ENCODE results near the gene NRTN.

Gene NRTN

DNA sequence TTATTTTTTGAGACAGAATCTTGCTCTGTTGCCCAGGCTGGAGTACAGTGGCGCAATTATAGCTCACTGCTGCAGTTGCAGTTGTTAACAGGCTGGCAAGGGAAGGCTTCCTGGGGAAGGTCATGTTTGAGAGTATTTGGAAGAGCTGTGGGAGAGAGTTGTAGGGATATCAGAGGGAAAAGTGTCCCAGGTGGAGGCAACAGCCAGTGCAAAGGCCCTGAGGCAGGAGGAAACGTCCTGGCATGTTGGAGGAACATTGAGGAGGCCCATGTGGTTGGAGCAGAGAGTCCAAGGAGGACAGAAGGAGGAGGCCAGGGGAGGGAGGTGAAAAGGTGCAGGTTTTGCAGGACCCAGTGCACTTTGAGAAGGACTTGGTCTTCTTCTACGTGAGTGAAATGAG is 11.7 kb upstream of the NRTN start:
- H3K4me1 ChIP-seq (ENCODE audit: control insufficient read depth in 1 of 2, insufficient read depth in 1 of 2, low read depth in 1 of 2, low read length in 1 of 2), result peaks cover 13 to 14% of the 10 kb centered on the region in 2 experiments
- H3K36me3 ChIP-seq, result peaks cover 13% of the 10 kb centered on the region
- no peak overlapping the region for H3K27ac ChIP-seq
- peaks cover 6% of the 10 kb centered on the region for H3K27me3 ChIP-seq
- TF ChIP-seq, protein P1, sequence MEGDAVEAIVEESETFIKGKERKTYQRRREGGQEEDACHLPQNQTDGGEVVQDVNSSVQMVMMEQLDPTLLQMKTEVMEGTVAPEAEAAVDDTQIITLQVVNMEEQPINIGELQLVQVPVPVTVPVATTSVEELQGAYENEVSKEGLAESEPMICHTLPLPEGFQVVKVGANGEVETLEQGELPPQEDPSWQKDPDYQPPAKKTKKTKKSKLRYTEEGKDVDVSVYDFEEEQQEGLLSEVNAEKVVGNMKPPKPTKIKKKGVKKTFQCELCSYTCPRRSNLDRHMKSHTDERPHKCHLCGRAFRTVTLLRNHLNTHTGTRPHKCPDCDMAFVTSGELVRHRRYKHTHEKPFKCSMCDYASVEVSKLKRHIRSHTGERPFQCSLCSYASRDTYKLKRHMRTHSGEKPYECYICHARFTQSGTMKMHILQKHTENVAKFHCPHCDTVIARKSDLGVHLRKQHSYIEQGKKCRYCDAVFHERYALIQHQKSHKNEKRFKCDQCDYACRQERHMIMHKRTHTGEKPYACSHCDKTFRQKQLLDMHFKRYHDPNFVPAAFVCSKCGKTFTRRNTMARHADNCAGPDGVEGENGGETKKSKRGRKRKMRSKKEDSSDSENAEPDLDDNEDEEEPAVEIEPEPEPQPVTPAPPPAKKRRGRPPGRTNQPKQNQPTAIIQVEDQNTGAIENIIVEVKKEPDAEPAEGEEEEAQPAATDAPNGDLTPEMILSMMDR (IDR thresholded peaks at IDR 0.05), result no peak
- H3K9me3 ChIP-seq, result no peaks in the 10 kb centered on the region
- H3K4me3 ChIP-seq (ENCODE audit: low read depth in 1 of 2, low read length in 1 of 2), result no peak overlapping the region

DNA sequence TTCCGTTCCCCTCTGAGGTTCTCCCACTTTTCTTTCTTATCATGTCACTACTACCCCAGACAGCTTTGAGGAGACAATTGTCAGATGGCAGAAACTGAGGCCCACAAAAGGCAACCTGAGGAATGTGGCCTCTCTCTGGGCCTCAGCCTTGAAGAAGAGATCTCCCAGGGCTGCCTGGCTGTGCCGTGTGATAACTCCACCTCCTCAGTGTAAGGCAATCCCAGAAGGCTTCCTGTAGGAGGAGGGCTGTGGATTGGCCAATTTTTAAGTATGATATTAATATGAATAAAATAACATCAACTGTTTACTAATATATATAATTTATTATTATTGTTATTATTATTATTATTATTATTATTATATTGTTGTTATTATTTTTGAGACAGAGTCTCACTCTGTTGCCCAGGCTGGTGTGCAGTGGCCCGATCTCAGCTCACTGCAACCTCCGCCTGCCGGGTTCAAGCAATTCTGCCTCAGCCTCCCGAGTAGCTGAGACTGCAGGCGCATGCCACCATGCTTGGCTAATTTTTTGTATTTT is 9.4 kb upstream of the NRTN start:
- Histone ChIP-seq H3K36me3 (no peaks in the 10 kb centered on the region), H3K27me3 (peaks cover 29% of the 10 kb centered on the region), H3K27ac (no peak overlapping the region), H3K4me3 (ENCODE audit: low read depth in 1 of 2, low read length in 1 of 2) (no peak overlapping the region), H3K9me3 (no peaks in the 10 kb centered on the region), H3K4me1 (ENCODE audit: control insufficient read depth in 1 of 2, insufficient read depth in 1 of 2, low read depth in 1 of 2, low read length in 1 of 2) (peaks cover 8 to 9% of the 10 kb centered on the region in 2 experiments)
- TF ChIP-seq, protein P1 (IDR thresholded peaks at IDR 0.05), result no peak

DNA sequence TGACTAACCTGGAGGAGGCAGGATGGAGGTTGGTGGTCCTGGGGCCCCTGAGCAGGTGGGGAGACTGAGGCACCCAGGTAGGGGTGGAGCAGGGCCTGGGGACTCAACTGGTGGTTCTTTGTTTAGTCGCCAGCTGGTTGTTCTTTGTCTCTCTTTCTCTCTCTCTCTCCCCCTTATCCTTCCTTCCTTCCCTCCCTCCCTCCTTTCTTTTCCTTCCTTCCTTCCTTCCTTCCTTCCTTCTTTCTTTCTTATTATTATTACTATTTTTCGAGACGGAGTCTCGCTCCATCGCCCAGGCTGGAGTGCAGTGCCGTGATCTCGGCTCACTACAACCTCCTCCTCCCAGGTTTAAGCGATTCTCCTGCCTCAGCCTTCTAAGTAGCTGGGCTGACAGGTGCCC is 6.6 kb upstream of the NRTN start:
- no peaks in the 10 kb centered on the region for H3K9me3 ChIP-seq
- no peak overlapping the region for H3K27ac ChIP-seq
- no peaks in the 10 kb centered on the region for H3K36me3 ChIP-seq
- H3K27me3 ChIP-seq, result peaks cover 57% of the 10 kb centered on the region
- H3K4me1 ChIP-seq (ENCODE audit: control insufficient read depth in 1 of 2, insufficient read depth in 1 of 2, low read depth in 1 of 2, low read length in 1 of 2), result peaks cover 0 to 8% of the 10 kb centered on the region in 2 experiments
- H3K4me3 ChIP-seq (ENCODE audit: low read depth in 1 of 2, low read length in 1 of 2), result no peak overlapping the region
- TF ChIP-seq, protein P1 (IDR thresholded peaks at IDR 0.05), result no peak

DNA sequence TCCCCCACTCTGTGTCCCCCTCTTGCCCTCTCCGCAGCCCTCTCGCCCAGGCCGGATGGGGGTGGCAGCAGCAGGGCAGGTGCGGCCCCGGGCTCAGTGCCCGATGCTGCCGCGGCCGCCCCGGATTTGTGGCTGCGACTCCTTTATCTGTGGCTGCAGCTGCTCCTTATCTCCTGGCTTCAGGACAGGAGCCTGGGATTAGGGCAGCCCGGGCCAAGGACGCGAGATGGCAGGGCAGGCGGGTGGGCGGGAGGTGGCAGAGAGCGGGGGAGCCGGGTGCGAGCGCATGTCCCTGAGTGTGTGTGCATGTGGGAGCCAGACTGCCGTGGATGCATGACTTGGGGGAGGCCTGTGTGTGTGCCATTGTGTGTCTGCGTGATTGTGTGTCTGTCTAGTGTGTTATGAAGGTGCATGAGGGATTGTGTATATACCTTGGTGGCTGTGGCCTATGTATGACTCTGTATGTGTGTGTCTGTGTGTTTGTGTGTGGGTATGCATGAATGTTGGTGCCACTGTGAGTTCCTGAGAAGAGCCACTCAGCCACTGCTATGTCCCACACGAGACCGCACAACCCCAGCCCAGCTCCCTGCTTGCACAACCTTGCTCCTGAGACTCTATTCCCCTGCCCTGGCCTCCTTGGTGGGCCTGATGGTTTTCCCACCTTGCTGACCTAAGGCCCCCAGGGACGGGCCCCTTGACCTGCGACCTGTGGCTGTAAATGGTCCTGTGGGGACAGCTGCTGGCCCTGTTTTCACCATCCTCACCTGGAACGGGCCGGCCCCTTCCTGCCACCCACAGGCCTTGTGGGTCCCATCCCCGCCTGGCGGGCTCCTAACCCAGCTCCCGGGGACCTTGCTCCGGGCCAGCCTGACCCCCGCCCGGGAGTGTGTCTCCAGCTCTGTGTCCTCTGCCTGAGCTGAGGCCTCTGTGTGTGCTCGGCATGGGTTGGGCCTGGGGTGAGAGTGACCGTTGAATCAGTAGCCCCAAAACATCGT is 5.3 kb upstream of the NRTN start:
- Histone ChIP-seq H3K4me1 (ENCODE audit: control insufficient read depth in 1 of 2, insufficient read depth in 1 of 2, low read depth in 1 of 2, low read length in 1 of 2) (peaks cover 13% of the 10 kb centered on the region in 2 experiments), H3K36me3 (no peaks in the 10 kb centered on the region), H3K4me3 (ENCODE audit: low read depth in 1 of 2, low read length in 1 of 2) (no peak overlapping the region), H3K27me3 (peaks cover 70% of the 10 kb centered on the region), H3K27ac (no peak overlapping the region), H3K9me3 (no peaks in the 10 kb centered on the region)
- TF ChIP-seq, protein P1 (IDR thresholded peaks at IDR 0.05), result no peak

DNA sequence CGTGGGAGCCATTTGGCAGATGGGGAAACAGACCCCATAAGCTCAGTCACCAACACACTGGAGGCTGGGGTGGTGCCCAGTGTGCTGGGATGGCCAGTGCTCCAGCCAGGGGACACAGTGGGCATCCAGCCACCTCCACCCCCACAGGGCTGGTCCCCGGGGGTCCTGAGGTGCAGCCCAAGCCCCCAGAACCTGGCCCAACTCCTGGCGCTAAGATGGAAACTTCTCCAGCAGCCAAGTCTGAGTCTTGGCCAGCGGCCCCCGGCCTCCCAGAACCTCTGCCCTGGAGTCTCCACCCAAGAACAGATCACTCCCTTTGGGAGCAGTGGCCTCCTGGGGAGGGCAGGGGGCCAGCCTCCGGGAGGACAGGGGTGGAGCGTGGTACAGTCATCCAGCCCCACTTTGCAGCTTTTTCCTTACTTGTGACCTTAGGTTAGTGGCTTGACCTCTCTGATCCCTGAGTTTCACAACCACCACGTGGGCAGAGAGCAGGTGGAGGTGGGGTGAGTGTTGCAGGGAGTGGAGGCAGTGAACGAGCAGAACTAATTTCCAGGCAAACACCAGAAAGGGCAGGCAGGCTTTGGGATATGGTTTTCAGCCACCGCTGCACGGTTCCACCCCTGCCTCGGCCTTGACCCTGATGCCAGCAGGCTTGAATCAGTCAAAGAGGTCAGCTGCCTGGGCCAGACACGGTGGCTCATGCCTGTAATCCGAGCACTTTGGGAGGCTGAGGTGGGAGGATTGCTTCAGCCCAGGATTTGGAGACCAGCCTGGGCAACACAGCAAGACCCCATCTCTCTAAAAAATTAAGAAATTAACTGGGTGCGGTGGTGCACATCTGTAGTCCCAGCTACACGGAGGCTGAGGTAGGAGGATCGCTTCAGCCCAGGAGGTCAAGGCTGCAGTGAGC is 4.3 kb upstream of the NRTN start:
- Histone ChIP-seq H3K36me3 (no peaks in the 10 kb centered on the region), H3K4me1 (ENCODE audit: control insufficient read depth in 1 of 2, insufficient read depth in 1 of 2, low read depth in 1 of 2, low read length in 1 of 2) (peaks cover 15 to 17% of the 10 kb centered on the region in 2 experiments), H3K9me3 (no peaks in the 10 kb centered on the region), H3K27me3 (peaks cover 78% of the 10 kb centered on the region), H3K4me3 (ENCODE audit: low read depth in 1 of 2, low read length in 1 of 2) (no peak overlapping the region), H3K27ac (no peak overlapping the region)
- TF ChIP-seq, protein P1 (IDR thresholded peaks at IDR 0.05), result no peak

Data from neutrophil (primary cell).